SKM-1 (cell line): Measurements from ENCODE around the gene CD300LB.
"Not testable (repeated sequence)": the region's sequence is repeated elsewhere in the genome, so short reads cannot be mapped to it uniquely, and the experiment has no call there.

Source experiments
- DNase-seq: peaks from one replicate; lab custom pipeline; 2025; ENCODE audit not compliant: unreplicated experiment; lab: John Stamatoyannopoulos, UW

CD300LB gene

DNA sequence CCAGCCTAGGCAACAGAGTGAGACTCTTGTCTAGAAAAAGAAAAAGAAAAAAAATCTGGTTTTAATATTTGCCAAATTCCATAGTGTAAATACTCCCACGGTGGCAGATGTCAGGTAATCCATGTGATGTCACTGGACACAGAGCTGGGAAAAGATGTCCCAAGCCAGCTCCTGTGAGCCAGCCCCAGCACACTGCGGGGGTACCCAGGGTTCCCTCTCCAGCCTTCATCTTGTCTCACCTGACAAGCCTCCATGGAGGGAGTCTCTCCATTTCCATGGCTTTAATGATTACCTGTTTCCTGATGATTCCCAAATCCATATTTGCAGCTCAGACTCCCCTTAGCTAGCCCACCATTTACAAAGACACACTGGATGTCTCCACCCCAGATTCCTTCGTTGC lies 4.6 kb downstream of the CD300LB start:
- DNase-seq = no peak

GRCh38 chr17:74525781-74526288 lies 5.4 kb downstream of the CD300LB start:
- DNase-seq = no peak

- DNase-seq = no peak
Measured at GRCh38 chr17:74525465-74525725, 5.9 kb downstream of the CD300LB start.

DNA sequence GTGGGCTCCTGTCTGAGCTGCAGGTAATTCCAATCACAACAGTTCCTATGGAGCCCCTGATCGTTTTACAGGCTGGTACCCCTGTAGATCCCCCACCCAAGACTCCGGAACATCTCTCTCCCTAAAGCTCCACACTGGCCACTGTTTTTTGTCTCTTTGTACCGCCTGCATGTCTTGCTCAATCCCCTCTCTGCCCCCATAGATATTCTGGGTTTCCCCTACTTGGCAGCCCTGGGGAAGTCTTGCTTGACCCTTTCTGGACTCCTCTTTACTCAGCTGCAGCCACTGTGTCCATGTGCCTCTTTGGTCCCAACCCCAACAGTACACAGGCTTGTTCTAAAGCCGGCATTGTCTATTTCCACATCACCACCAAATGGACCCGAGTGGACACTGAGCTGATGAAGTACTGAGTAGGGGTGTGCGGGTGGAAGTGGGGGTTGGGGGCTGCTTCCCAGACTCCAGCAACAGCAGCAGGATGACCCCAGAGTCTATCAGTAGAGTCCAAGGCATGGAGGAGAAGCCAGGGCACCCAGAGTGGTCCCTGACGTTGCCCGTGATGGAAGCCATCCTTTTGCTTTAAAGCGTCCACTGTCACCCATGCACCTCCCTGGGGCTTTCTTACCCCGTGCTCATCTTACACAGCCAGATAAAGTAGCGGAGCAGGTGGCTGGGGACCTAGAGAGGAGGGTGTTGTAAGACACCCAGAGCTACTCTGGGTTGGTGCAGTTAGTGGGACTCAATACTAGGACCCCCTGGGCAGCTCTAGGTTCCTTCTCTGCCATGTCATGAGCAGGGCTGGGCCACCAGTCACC lies 6.4 kb downstream of the CD300LB start:
- no peak for DNase-seq

DNA sequence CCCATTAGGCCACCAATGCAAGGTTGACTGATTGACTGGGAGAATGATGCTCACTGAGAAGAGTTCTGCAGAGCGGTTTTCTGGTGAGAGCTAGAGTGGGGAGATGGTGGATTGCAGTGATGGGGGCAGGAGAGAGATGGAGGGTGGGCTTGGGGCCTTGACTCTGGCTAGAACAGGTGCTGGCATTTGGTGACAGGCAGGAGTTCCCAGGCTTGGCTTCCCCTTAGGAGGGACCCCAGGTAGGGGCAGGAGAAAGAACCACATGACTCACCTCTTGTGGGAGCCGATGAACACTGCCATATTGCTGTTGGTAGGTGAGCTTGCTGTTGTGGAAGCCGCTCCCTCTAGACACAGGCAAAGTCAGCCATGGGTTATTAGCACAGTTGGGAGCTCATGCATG lies 8.0 kb downstream of the CD300LB start:
- no peak for DNase-seq

- DNase-seq = no peak
Measured at GRCh38 chr17:74522381-74523105, 8.7 kb downstream of the CD300LB start.

DNA sequence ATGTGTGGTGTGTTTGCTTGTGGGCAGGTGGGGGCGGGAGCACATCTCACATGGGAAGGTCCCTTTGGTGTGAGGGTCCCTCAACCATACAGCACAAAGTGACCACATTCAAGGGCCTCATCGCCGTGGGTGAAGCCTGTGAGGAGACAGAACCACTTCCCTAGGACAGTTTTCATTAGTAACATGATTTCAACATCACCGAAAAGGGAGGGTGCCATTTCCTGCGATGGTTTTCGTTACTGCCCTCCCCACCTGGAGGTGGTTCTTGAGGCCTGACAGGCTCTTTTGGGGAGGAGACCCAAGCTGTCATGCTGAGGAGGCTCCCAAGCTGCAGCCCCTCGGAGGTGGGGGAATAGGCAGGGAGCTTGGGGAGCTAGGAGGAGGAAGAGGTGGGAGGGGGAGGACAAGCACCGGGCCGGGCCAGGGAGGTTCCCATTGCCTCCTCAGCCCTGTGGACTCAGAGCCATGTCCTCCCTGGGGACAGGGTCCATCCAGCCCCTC lies 9.5 kb downstream of the CD300LB start:
- DNase-seq = peak; percentile 89

- DNase-seq = peak; percentile 67
Measured at GRCh38 chr17:74520790-74521480, 10.3 kb downstream of the CD300LB start.

- DNase-seq = peak; percentile 73
Measured at GRCh38 chr17:74520016-74520434, 11.2 kb downstream of the CD300LB start.

DNA sequence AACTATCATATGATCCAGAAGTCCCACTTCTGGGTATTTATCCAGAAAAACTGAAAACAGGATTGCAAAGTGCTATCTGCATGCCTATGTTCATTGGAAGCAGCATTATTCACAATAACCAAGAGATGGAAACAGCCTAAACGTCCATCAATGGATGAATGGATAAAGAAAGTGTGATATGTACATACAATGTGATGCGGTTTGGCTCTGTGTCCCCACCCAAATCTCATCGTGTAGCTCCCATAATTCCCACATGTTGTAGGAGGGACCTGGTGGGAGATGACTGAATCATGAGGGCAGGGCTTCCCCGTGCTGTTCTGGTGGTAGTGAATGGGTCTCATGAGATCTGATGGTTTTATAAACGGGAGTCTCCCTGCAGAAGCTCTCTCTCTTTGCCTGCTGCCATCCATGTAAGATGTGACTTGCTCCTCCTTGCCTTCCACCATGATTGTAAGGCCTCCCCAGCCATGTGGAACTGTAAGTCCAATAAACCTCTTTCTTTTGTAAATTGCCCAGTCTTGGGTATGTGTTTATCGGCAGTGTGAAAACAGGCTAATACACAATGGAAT lies 12.8 kb downstream of the CD300LB start:
- DNase-seq = not testable (repeated sequence)

DNA sequence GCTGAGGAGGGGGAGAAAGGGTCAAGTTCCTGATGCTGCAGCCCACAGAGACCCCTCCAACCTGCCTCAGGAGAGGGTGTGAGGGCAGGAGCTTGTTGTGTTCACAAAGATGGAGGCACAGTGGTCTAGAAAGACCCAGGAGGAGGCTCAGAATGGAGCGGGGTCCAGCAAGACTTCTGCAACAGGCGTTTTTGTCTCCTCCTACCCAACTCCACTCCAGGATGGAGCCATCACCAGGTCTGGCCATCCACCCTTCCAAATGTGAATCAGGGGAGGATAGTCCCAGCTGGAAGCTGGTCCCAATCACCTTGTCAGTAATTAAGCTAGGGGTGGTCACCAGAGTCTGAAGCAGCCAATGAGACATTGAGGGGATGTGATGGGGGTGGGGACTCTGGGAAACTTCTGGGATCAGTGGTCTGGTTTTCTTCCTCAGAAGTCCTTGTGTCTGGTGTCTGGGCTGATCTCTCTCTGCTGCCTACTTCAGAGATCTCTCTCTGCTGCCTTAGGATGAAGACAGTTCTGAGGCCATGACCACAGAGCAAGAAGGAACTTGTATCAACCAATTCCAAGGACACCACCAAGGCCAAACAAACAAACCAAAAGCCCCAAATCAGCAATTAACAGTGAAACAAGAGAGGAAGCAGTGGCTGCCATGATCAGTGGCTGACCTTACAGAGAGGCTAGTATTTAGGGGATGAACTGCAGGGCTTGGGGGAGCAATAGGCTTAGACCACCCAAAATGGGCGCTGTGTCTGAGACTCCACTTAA lies 14.5 kb downstream of the CD300LB start:
- no peak for DNase-seq

GRCh38 chr17:74515941-74516340 lies 15.3 kb downstream of the CD300LB start:
- no peak for DNase-seq

DNA sequence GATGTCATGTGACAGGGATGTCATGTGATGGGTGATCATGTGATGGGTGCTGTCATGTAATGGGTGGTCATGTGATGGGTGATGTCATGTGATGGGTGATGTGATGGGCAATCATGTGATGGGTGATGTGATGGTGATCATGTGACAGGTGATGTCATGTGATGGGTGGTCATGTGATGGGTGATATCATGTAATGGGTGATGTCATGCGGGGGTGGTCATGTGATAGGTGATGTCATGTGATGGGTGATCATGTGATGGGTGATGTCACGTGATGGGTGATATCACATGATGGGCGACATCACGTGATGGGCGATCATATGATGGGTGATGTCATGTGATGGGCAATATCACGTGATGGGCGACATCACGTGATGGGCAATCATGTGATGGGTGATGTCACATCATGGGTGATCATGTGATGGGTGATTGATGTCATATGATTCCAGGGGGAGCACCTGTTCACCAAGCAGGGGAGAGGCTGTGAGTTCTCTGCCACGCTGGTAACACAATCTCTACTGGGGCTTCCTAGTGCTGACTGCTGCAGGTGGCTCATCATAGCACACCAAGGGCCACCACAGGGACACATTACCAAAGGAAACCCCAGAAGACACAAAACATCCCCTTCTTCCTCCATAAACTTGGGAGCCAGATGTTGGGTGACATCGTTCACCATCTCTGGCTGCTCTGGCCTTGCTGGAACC lies 16.5 kb downstream of the CD300LB start:
- no peak for DNase-seq

DNA sequence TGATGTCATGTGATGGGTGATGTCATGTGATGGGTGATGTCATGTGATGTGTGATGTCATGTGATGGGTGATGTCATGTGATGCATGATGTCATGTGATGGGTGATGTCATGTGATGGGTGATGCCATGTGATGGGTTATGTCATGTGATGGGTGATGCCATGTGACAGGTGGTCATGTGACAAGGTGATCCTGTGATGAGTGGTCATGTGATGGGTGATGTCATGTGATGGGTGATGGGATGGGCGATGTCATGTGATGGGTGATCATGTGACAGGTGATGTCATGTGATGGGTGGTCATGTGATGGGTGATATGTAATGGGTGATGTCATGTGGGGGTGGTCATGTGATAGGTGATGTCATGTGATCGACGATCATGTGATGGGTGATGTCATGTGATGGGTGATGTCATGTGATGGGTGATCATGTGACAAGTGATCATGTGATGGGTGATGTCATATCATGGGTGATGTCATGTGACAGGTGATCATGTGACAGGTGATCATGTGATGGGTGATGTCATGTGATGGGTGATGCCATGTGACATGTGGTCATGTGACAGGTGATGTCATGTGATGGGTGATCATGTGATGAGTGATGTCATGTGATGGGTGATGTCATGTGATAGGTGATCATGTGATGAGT lies 17.2 kb downstream of the CD300LB start:
- DNase-seq = no peak

DNA sequence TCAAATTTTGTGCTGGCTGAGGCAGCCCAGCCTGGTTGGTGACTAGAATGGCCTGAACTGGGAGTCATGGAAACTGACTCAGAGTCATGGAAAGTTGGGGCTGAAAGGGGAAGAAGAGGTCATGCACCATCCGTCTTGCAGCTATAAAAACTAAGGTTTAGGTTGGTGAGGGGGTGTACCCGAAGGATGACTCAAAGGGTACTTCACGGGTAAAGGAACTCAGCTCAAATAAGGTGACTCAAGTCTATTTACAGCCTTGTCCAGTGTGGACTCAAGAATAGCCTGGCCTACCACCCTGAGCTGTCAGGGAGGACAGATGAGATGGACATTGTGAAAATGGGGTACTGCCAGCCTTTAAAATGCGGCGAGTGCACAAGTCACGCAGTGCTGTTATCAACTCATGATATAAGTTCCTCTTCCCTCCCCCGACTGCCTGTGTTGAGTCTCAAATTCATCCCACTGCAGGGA lies 18.6 kb downstream of the CD300LB start:
- peak; percentile 91 for DNase-seq

- DNase-seq = no peak
Measured at GRCh38 chr17:74512036-74512435, 19.2 kb downstream of the CD300LB start.

GRCh38 chr17:74508156-74508555 lies 23.1 kb downstream of the CD300LB start:
- DNase-seq = no peak

- not testable (repeated sequence) for DNase-seq
Measured at GRCh38 chr17:74503949-74504348, 27.3 kb downstream of the CD300LB start.

DNA sequence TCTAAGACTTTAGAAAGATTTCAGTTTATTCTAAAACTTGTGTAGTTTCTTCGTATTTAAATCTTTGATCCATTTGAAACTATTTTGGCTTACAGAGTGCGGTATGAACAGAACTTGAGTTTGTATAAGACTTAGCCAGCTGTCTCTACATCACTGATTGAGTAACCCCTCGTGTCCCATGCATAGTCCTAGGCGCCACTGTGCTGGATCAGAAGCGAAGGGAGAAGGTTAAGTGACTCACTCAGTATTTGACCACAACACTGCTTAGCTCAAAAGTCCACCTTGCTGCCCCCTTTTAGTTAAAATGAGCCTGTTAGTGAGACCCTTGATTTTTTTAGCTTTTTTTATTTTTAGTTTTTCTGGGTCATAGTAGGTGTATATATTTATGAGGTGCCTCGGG lies 28.4 kb downstream of the CD300LB start:
- no peak for DNase-seq
